Stimulated activated CD4-positive, alpha-beta T cell treated with anti-CD3 and anti-CD28 coated beads, Interleukin-12 subunit alpha, Interleukin-12 subunit beta, amount 100 ng/mL, for 4 hours (primary cell): Measurements from ENCODE around the gene MSI2.

Experiments
- DNase-seq: peaks from one replicate; pipeline ENCODE4 v3.0.0-alpha.2; 2020

MSI2 gene

GRCh38 chr17:57350266-57350665 lies 93.9 kb downstream of the MSI2 start:
- DNase-seq = no peak

GRCh38 chr17:57352665-57353175 lies 96.4 kb downstream of the MSI2 start:
- no peak for DNase-seq

- no peak for DNase-seq
These were observed 98.3 kb downstream of the MSI2 start for GRCh38 chr17:57354673-57355072.

- no peak for DNase-seq
These were observed 99.0 kb downstream of the MSI2 start for GRCh38 chr17:57355090-57355859.

- no peak for DNase-seq
These were observed 99.9 kb downstream of the MSI2 start for GRCh38 chr17:57356153-57356718.

- no peak for DNase-seq
These were observed 100.5 kb downstream of the MSI2 start for GRCh38 chr17:57356719-57357391.

- DNase-seq = no peak
These were observed 101.1 kb downstream of the MSI2 start for GRCh38 chr17:57357392-57357784.

- no peak for DNase-seq
These were observed 101.6 kb downstream of the MSI2 start for GRCh38 chr17:57357830-57358430.

- DNase-seq = no peak
These were observed 103.9 kb downstream of the MSI2 start for GRCh38 chr17:57360266-57360665.

GRCh38 chr17:57362797-57363556 lies 106.7 kb downstream of the MSI2 start:
- DNase-seq = no peak

GRCh38 chr17:57363580-57363979 lies 107.3 kb downstream of the MSI2 start:
- no peak for DNase-seq

- DNase-seq = no peak
These were observed 107.8 kb downstream of the MSI2 start for GRCh38 chr17:57363998-57364643.

GRCh38 chr17:57365420-57365819 lies 109.1 kb downstream of the MSI2 start:
- no peak for DNase-seq

- DNase-seq = no peak
These were observed 109.8 kb downstream of the MSI2 start for GRCh38 chr17:57366177-57366557.

GRCh38 chr17:57366558-57367351 lies 110.4 kb downstream of the MSI2 start:
- no peak for DNase-seq

- no peak for DNase-seq
These were observed 112.5 kb downstream of the MSI2 start for GRCh38 chr17:57368637-57369336.

- DNase-seq = no peak
These were observed 113.2 kb downstream of the MSI2 start for GRCh38 chr17:57369509-57369945.

GRCh38 chr17:57370037-57370581 lies 113.8 kb downstream of the MSI2 start:
- DNase-seq = no peak

GRCh38 chr17:57370619-57371018 lies 114.3 kb downstream of the MSI2 start:
- no peak for DNase-seq

- no peak for DNase-seq
These were observed 115.8 kb downstream of the MSI2 start for GRCh38 chr17:57372156-57372555.
